Astrocyte (in vitro differentiated cells and primary cell): ENCODE measurements around the gene SLC7A10. TPM values are rescaled to one million over a fixed set of nuclear protein-coding genes. Genes with fewer than 3 reads are reported as not detected.

Experiments
- DNase-seq: peaks from one replicate; pipeline ENCODE4 v3.0.0-alpha.2; 2010; ENCODE audit warnings: low read depth
- FAIRE-seq: peaks from 2 replicates; lab custom pipeline; 2011; peaks lifted over from hg19 to GRCh38; lab: Jason Lieb, UNC
- H2AFZ ChIP-seq: 2 replicates; pipeline ENCODE4 v1.6.0; 2012; ENCODE audit warnings: low read depth, low read length, inconsistent platforms
- H3K27ac ChIP-seq: 2 replicates; pipeline ENCODE4 v1.5.1; 2011; ENCODE audit warnings: low read depth, low read length, inconsistent platforms
- H3K27me3 ChIP-seq: 2 replicates; pipeline ENCODE4 v1.6.0; 2011; ENCODE audit warnings: low read length, inconsistent platforms; ENCODE audit not compliant: insufficient read depth
- H3K36me3 ChIP-seq: 2 replicates; pipeline ENCODE4 v1.5.1; 2011; ENCODE audit warnings: low read length, inconsistent platforms; ENCODE audit not compliant: insufficient read depth
- H3K4me1 ChIP-seq: 2 replicates; pipeline ENCODE4 v1.5.1; 2011; ENCODE audit warnings: low read length, inconsistent platforms; ENCODE audit not compliant: insufficient read depth
- H3K4me2 ChIP-seq: 2 replicates; pipeline ENCODE4 v1.6.0; 2012; ENCODE audit warnings: low read length, inconsistent platforms
- H3K4me3 ChIP-seq: 2 replicates; pipeline ENCODE4 v1.5.1; 2011; ENCODE audit warnings: low read depth, mild to moderate bottlenecking, low read length, inconsistent platforms; ENCODE audit not compliant: insufficient read depth
- H3K79me2 ChIP-seq: 2 replicates; pipeline ENCODE4 v1.6.0; 2012; ENCODE audit warnings: mild to moderate bottlenecking, low read length, inconsistent platforms; ENCODE audit not compliant: insufficient read depth
- H3K9ac ChIP-seq: 2 replicates; pipeline ENCODE4 v1.6.0; 2012; ENCODE audit warnings: mild to moderate bottlenecking, low read length, inconsistent platforms
- H3K9me3 ChIP-seq: 2 replicates; pipeline ENCODE4 v1.5.1; 2012; ENCODE audit warnings: low read depth, mild to moderate bottlenecking, low read length, inconsistent platforms; ENCODE audit not compliant: insufficient read depth
- H4K20me1 ChIP-seq: 2 replicates; pipeline ENCODE4 v1.6.0; 2012; ENCODE audit warnings: low read length, inconsistent platforms; ENCODE audit not compliant: insufficient read depth
- H3K27ac Mint-ChIP-seq: one replicate; pipeline ENCODE4 v1.8.0; 2021; ENCODE audit warnings: mild to moderate bottlenecking, mixed read lengths; ENCODE audit not compliant: unreplicated experiment
- H3K27me3 Mint-ChIP-seq: one replicate; pipeline ENCODE4 v1.8.0; 2021; ENCODE audit warnings: low read depth, mixed read lengths; ENCODE audit not compliant: unreplicated experiment
- H3K36me3 Mint-ChIP-seq: one replicate; pipeline ENCODE4 v1.8.0; 2021; ENCODE audit warnings: low read depth, mixed read lengths; ENCODE audit not compliant: unreplicated experiment
- H3K4me1 Mint-ChIP-seq: one replicate; pipeline ENCODE4 v1.8.0; 2021; ENCODE audit warnings: low read depth, mixed read lengths; ENCODE audit not compliant: unreplicated experiment
- H3K4me3 Mint-ChIP-seq: one replicate; pipeline ENCODE4 v1.8.0; 2021; ENCODE audit warnings: mild to moderate bottlenecking, moderate library complexity, mixed read lengths; ENCODE audit not compliant: unreplicated experiment
- H3K9me3 Mint-ChIP-seq: one replicate; pipeline ENCODE4 v1.8.0; 2021; ENCODE audit warnings: mild to moderate bottlenecking, mixed read lengths; ENCODE audit not compliant: unreplicated experiment
- EZH2 ChIP-seq: IDR thresholded peaks from 2 replicates; pipeline ENCODE4 v1.6.1; 2012; ENCODE audit warnings: mild to moderate bottlenecking, low read length, inconsistent platforms; ENCODE audit not compliant: insufficient read depth
- total RNA-seq: library from RNA; stranded (reverse); gene quantifications from 2 replicates; pipeline ENCODE4 v1.2.1, GENCODE V29; 2021
- TF ChIP-seq, protein P1 (sequence below): IDR thresholded peaks from 2 replicates; pipeline ENCODE4 v1.5.1; 2011; ENCODE audit warnings: low read depth, mild to moderate bottlenecking, inconsistent platforms, low read length, moderate library complexity; ENCODE audit not compliant: insufficient read depth

Gene SLC7A10
- total RNA-seq, 1 donor from 2014 or later: 0.61 TPM

DNA sequence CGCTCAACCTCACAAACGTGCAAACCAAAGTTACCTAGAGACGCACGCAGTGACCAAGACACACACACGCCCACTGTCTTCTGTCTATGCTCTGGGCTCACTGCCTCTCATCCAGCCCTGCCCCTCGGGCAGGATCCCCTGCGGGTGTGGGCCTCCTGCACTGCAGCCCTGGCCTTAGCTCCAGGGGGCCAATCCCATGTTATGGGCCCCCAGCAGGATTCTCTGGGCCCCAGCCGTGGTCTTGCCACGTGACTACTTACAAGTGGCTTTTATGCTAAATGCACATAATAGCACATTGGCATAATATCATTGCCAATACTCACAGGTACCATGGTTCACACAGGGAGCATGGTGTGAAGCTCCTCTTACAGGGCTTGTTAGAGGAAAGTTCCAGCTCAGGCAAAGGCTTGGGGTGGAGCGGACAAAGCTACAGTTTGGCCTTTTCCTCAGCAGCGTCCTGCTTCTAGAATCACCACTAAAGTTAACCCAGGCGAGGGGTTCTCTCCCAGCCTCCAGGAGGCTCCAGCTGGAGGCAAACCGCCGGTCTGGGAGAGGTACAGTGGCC, 39.3 kb upstream of the SLC7A10 start:
- no peak for TF ChIP-seq EZH2
- H3K9me3 ChIP-seq: no peaks in the 10 kb centered on the region
- no peak overlapping the region for H3K4me3 ChIP-seq
- Mint-ChIP-seq H3K36me3 (no peaks in the 10 kb centered on the region), H3K9me3 (no peaks in the 10 kb centered on the region), H3K27me3 (peaks cover 32% of the 10 kb centered on the region), H3K27ac (no peak overlapping the region), H3K4me3 (no peak overlapping the region), H3K4me1 (no peaks in the 10 kb centered on the region)
- FAIRE-seq (no peak), DNase-seq (no peak)
- H3K4me2 ChIP-seq: no peak overlapping the region
- no peaks in the 10 kb centered on the region for H4K20me1 ChIP-seq
- no peaks in the 10 kb centered on the region for H3K36me3 ChIP-seq
- H3K4me1 ChIP-seq: no peaks in the 10 kb centered on the region
- H3K9ac ChIP-seq: no peak overlapping the region
- no peaks in the 10 kb centered on the region for H3K79me2 ChIP-seq
- H3K27me3 ChIP-seq: peaks cover 2% of the 10 kb centered on the region
- H2AFZ ChIP-seq: no peak overlapping the region
- no peak overlapping the region for H3K27ac ChIP-seq

DNA sequence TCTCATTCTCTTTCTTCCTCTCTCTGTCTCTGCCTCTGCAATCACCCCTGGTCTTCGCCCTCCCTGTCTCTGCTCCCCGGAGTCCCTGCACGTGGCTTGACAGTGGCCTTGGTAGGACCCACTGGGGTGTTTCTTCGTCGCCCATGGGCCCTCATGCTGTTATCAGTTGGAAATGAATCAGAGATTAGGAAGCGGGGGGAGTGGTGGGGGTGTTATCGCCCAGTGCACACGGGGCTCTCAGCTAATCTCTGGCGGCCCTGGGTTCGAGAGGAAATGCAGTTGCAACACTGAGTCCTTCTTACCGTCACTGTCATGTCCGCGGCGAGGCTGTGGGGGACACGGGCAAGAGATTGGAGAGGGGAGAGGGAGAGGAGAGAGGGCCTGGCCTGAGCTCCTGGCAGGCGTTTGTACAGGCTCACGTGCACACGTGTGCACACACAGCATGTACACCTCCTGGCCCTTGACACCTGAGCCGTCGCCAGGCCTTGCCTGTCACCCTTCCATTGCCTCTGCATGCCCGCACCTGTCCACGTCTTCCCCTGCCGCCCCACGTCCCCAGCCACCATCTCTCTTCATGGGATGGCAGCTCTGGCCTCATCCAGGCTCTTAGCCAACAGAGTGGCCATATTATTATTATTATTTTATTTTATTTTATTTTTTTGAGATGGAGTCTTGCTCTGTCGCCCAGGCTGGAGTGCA, 37.8 kb upstream of the SLC7A10 start:
- H3K9me3 Mint-ChIP-seq: peaks cover 2% of the 10 kb centered on the region
- DNase-seq (no peak), FAIRE-seq (no peak)
- Histone ChIP-seq H3K4me3 (no peak overlapping the region), H3K4me2 (no peak overlapping the region), H4K20me1 (no peaks in the 10 kb centered on the region), H3K9ac (no peak overlapping the region), H3K27me3 (peaks cover 2% of the 10 kb centered on the region), H3K27ac (no peak overlapping the region), H3K9me3 (no peaks in the 10 kb centered on the region), H2AFZ (no peak overlapping the region), H3K79me2 (no peaks in the 10 kb centered on the region), H3K36me3 (no peaks in the 10 kb centered on the region), H3K4me1 (no peaks in the 10 kb centered on the region)
- peaks cover 32% of the 10 kb centered on the region for H3K27me3 Mint-ChIP-seq
- TF ChIP-seq EZH2: no peak
- TF ChIP-seq, protein P1, sequence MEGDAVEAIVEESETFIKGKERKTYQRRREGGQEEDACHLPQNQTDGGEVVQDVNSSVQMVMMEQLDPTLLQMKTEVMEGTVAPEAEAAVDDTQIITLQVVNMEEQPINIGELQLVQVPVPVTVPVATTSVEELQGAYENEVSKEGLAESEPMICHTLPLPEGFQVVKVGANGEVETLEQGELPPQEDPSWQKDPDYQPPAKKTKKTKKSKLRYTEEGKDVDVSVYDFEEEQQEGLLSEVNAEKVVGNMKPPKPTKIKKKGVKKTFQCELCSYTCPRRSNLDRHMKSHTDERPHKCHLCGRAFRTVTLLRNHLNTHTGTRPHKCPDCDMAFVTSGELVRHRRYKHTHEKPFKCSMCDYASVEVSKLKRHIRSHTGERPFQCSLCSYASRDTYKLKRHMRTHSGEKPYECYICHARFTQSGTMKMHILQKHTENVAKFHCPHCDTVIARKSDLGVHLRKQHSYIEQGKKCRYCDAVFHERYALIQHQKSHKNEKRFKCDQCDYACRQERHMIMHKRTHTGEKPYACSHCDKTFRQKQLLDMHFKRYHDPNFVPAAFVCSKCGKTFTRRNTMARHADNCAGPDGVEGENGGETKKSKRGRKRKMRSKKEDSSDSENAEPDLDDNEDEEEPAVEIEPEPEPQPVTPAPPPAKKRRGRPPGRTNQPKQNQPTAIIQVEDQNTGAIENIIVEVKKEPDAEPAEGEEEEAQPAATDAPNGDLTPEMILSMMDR: no peak
- no peak overlapping the region for H3K4me3 Mint-ChIP-seq
- H3K27ac Mint-ChIP-seq: no peak overlapping the region
- H3K4me1 Mint-ChIP-seq: peaks cover 2% of the 10 kb centered on the region
- H3K36me3 Mint-ChIP-seq: no peaks in the 10 kb centered on the region

DNA sequence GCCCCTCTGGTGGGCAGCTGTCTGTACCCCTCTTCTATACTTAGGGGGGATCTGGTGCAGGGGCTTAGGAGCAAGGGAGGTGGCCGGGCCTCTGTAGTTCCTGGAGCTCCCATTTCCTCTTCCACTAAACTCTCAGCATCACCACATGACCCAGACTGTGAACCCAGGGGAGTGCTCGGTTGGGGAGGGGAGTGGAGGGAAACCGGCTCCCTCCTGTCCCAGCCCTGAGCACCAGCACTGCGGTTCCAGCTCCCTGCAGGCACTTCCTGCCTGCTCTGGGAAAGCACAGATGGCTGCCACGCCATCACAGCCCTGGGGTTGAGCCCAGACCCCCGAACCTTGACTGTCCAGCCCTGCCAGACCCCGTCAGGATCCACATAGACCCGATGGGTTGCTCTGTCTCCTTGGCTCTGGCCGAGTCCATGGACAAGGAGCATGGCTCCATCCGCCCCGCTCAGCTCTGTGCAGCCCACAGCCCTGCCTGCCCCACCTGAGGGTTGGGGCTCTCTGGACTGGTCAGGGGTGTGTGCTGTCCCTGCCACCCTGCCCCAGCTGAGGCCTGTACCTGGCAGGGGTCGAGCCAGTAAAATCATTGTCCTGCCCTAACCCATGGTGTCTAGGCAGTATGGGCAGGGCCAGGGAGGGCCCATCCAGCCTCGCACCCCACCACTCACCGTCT, 36.0 kb upstream of the SLC7A10 start:
- Mint-ChIP-seq H3K36me3 (no peaks in the 10 kb centered on the region), H3K9me3 (peaks cover 2% of the 10 kb centered on the region), H3K4me3 (no peak overlapping the region), H3K4me1 (peaks cover 2% of the 10 kb centered on the region), H3K27me3 (peaks cover 29% of the 10 kb centered on the region), H3K27ac (no peak overlapping the region)
- Histone ChIP-seq H3K27me3 (peaks cover 2% of the 10 kb centered on the region), H3K36me3 (no peaks in the 10 kb centered on the region), H3K9ac (no peak overlapping the region), H3K4me1 (no peaks in the 10 kb centered on the region), H3K9me3 (no peaks in the 10 kb centered on the region), H3K79me2 (no peaks in the 10 kb centered on the region), H4K20me1 (no peaks in the 10 kb centered on the region), H3K27ac (no peak overlapping the region), H3K4me3 (no peak overlapping the region), H2AFZ (no peak overlapping the region), H3K4me2 (no peak overlapping the region)
- DNase-seq (no peak), FAIRE-seq (no peak)
- no peak for TF ChIP-seq EZH2
- TF ChIP-seq, protein P1: no peak
